Pons (tissue), 1 donor: ENCODE data around the gene TSHB.
A peak's percentile ranks its signal among the peaks of the same experiment; 100 is the strongest.
"Not testable (repeated sequence)": the region's sequence is repeated elsewhere in the genome, so short reads cannot be mapped to it uniquely, and the experiment has no call there.

ENCODE experiments used
- DNase-seq: peaks from one replicate; pipeline ENCODE4 v3.0.0-alpha.2; 2016; ENCODE audit warnings: low spot score

TSHB gene

GRCh38 chr1:115029526-115029925 is at the start of gene TSHB:
TSHB (plus strand) TSS chr1:115029826; CDS start chr1:115033363, 3,537 bp downstream.
- DNase-seq = no peak

DNA sequence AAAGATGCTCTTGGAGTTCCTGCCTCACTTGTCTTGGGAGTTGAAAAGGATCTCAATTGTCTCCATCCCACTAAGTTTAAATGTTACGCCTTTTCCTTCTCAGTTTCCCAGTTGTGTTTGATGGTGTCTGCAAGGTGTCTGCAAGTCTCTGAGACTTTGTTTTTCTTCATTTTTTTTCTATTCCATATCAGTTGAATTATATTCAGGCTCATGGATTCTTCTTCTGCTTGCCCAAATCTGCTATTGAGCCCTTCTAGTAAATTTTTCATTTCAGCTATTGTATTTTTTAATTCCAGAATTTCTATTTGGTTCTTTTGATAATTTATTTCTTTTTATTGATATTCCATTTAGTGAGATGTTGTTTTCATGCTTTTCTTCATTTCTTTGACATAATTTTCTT is 47.4 kb upstream of the TSHB start:
- no peak for DNase-seq

DNA sequence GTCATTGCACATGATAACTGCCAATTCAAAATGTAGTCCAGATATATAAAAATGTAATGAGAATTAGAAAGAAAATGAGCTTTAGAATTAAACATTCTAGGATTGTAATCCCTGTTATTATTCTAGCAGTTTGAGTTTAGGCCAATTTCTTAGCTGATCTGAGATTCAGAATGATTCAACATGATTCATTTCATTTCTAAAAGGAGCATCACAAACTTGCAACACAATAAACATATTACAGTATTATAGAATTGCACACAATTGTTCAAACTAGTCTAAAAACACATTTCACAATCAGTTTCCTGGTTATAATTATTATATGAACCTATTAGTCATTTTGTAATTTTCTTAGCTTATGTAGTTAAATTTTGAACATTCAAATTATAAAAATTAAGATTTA is 43.3 kb upstream of the TSHB start:
- DNase-seq = no peak

DNA sequence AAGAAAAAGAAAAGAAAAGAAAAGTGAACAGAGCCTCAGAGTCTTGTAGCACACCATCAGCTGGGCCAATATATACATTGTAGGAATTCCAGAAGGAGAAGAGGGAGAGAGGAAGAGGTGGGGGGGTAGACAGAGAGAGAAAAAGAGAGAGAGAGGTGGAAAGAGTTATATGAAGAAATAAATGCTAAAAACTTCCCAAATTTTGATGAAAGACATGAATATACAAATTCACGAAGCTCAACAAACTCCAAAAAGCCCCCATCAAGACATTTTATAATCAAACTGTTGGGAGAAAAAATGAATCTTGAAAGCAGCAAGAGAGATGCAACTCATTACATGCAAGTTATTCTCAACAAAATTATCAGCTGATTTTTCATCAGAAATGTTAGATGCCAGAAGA is 41.5 kb upstream of the TSHB start:
- DNase-seq = no peak

GRCh38 chr1:114997510-114998289 is 31.9 kb upstream of the TSHB start:
- no peak for DNase-seq

GRCh38 chr1:115006191-115006590 is 23.4 kb upstream of the TSHB start:
- no peak for DNase-seq

- DNase-seq = no peak
Observed at GRCh38 chr1:115012006-115012405, 17.6 kb upstream of the TSHB start.

DNA sequence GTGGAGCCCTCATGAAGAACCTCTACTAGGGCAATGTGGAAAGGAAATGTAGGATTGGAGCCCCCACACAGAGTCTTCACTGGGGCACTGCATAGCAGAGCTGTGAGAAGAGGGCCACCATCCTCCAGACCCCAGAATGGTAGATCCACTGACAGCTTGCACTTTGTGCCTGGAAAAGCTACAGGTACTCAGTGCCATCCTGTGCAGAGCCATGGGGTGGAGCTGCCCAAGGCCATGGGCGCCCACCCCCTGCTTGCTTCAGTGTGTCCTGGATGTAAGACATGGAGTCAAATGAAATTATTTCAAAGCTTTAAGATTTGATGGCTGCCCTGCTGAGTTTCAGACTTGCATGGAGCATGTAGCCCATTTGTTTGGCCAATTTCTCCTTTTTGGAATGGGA is 17.2 kb upstream of the TSHB start:
- DNase-seq = no peak

DNA sequence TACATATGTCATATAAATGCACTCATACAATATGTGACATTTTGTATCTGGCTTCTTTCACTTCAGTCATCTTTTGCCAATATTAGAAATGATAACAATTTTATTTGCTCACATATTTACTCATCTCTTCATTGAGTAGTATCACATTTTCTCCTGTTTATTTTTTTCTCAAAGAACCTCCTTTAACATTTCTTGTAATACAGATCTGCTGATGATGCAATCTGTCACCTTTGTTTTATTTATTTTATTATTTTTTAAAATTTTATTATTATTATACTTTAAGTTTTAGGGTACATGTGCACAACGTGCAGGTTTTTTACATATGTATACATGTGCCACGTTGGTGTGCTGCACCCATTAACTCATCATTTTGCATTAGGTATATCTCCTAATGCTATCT is 15.8 kb upstream of the TSHB start:
- no peak for DNase-seq

DNA sequence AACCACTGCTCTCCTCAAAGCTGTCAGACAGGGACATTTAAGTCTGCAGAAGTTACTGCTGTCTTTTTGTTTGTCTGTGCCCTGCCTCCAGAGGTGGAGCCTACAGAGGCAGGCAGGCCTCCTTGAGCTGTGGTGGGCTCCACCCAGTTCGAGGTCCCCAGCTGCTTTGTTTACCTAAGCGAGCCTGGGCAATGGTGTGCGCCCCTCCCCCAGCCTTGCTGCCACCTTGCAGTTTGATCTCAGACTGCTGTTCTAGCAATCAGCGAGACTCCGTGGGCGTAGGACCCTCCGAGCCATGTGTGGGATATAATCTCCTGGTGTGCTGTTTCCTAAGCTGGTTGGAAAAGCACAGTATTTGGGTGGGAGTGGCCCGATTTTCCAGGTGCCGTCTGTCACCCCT is 10.1 kb upstream of the TSHB start:
- DNase-seq = not testable (repeated sequence)

- no peak for DNase-seq
Observed at GRCh38 chr1:115021145-115021544, 8.5 kb upstream of the TSHB start.

- no peak for DNase-seq
Observed at GRCh38 chr1:115023593-115023992, 6.0 kb upstream of the TSHB start.

GRCh38 chr1:115031595-115031994 is 2.0 kb downstream of the TSHB start:
- no peak for DNase-seq

GRCh38 chr1:115035652-115036051 is 6.0 kb downstream of the TSHB start:
- DNase-seq = no peak

DNA sequence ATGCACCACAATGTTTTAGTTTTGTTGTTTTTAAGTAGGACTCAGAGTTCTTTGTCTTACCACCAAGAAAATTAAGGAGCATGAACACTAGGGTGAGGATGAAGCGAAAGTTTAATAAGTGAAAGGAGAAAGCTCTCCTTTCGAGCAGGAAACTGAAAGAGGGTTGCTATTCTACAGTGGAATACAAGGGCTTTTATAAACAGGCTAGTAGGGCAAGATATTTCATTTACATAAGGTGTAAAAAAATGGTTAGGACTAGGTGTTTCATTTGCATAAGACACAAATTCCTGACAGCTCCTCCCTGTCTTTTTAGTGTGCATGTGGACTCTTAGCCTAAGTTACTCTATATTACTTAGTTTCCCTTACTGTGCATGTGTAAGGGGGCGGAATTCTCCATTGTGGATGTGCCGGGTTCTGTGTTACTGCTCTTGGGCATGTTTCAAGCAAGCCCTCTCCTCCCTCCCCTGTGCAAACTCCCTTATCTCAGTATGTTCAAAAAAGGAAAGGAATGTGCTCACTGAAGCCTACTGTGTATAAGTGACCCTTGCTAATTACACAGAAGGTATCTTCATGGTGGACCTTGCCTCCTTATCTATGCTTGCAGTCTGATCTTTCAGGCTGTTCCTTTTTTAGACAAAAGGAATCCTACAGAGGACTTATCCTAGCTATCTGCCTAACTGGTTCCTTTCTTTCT is 7.3 kb downstream of the TSHB start:
- no peak for DNase-seq

DNA sequence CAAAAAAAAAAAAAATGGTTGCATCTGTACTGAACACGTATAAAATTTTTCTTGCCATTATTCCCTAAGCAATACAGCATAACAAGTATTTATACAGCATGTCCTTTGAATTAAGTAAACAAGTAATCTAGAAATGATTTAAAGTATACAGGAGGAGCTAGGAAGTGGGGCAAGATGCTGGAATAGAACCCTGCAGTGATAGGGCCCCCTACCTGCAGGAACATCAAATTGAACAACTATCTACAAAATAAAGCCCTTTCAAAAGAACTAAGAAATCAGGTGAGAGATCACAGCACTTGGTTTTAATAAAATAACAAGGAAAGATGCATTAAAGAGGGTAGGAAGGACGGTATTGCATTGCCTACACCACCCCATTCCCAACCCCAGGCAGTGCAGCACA is 10.9 kb downstream of the TSHB start:
- DNase-seq = no peak

- DNase-seq = no peak
Observed at GRCh38 chr1:115041654-115042053, 12.0 kb downstream of the TSHB start.

DNA sequence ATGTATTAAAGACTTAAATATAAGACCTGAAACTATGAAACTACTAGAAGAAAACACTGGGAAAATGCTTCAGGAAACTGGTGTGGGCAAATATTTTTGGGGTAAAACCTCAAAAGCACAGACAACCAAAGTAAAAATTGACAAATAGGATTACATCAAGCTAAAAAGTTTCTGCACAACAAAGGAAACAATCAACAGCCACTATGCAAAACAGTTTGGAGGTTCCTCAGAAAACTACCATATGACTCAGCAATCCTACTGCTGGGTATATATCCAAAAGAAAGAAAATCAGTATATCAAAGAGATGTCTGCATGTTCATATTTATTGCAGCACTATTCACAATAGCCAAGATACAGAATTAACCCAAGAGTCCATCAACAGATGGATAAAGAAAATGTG is 17.1 kb downstream of the TSHB start:
- no peak for DNase-seq

DNA sequence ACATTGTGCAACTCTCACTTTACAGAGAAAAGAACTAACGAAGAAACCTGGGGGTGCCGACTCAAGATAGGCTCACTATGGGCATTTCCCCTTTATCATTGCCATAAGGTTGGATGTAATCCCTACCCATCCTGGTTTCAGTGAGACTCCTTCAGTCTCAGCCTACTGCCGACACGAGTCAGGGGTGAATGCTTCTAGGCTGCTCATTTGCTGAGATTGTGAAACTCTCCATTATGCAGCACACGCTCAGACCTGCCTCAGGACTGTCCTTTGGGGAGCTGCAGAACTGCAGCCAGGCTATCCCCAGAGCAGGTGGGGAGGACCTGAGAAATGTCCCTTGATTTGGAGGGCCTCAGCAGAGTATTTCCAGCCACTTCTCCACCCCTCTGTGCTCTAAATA is 22.2 kb downstream of the TSHB start:
- DNase-seq = no peak

GRCh38 chr1:115052454-115053083 is 22.9 kb downstream of the TSHB start:
- DNase-seq = peak; percentile 61

DNA sequence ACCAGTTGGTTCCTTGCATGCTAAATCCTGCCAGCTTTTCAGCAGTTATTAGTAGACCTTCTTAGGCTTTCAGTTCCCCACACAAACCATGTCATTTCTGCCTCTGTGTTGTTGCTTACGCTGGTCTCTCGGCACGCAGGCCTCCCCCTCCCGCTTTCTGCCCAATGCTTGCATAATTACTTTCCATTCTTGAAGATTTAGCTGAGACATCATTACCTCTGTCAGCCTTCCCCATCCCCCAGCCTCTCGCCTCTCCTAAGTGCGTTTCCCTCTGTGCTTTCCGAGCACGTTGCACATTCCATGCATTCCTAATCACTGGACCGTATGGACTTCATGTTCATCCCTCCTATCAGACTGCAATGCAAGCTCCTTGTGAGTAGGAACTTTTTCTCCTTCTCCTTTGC is 26.8 kb downstream of the TSHB start:
- no peak for DNase-seq

GRCh38 chr1:115057661-115058254 is 28.1 kb downstream of the TSHB start:
- no peak for DNase-seq

DNA sequence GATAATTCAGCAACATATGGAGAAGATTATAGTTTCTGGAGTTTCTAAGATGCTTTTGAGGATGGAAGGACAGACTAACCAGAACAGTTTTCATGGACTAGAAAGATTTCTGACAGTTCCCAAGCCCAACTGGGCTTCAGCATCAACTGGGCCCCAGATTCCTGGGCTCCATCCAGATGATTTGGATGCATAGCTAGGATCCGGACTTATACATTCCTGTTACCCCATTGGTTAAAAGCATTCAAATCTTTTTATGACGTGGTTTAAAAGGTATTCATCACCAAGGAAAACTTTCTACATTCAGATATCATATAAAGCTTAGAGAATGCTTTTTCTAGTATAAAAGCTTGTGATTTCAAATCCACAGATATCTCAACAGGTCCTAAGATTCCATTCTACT is 29.7 kb downstream of the TSHB start:
- no peak for DNase-seq
